NT2/D1 (cell line): ENCODE results near the gene EHBP1L1.

Experiments
- YY1 ChIP-seq: IDR thresholded peaks from 2 replicates; pipeline ENCODE4 v1.6.1; 2011; ENCODE audit not compliant: insufficient read length, insufficient read depth
- ZNF274 ChIP-seq: IDR thresholded peaks from 2 replicates; pipeline ENCODE4 v1.6.1; 2011; ENCODE audit warnings: mild to moderate bottlenecking, low read depth, low read length

DNA sequence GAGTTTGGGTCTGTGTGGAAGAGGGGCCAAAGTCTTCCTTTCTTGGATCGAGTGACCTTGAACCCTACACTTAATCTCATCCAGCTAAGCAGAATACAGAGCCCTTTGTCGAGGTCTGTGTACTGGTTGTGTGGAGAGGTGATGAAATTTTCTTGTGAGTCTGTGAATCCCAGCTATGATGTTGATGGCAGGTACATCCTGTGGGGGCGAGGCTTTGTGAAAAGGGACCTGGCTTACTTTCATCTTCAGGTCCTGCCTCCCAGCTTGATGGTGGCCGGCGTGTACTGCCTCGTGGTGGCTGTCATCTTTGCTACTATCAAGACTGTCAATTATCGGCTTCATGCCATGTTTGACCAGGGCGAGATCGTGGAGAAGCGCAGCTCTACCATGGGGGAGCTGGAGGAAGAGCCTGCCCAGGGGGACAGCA, 40.7 kb downstream of the EHBP1L1 start:
- TF ChIP-seq ZNF274 (no peak), YY1 (no peak)
